ENCODE measurements around the gene MAFG.

MAFG gene

GRCh38 chr17:81968850-81969812 is 41.6 kb upstream of the MAFG start:
- no peak for ATAC-seq
- TF ChIP-seq, protein P1, sequence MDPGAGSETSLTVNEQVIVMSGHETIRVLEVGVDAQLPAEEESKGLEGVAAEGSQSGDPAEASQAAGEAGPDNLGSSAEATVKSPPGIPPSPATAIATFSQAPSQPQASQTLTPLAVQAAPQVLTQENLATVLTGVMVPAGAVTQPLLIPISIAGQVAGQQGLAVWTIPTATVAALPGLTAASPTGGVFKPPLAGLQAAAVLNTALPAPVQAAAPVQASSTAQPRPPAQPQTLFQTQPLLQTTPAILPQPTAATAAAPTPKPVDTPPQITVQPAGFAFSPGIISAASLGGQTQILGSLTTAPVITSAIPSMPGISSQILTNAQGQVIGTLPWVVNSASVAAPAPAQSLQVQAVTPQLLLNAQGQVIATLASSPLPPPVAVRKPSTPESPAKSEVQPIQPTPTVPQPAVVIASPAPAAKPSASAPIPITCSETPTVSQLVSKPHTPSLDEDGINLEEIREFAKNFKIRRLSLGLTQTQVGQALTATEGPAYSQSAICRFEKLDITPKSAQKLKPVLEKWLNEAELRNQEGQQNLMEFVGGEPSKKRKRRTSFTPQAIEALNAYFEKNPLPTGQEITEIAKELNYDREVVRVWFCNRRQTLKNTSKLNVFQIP (CRISPR knock-in tag; IDR thresholded peaks at IDR 0.05; ENCODE audit: borderline replicate concordance, low read depth): no peak
- TF ChIP-seq, protein P2, sequence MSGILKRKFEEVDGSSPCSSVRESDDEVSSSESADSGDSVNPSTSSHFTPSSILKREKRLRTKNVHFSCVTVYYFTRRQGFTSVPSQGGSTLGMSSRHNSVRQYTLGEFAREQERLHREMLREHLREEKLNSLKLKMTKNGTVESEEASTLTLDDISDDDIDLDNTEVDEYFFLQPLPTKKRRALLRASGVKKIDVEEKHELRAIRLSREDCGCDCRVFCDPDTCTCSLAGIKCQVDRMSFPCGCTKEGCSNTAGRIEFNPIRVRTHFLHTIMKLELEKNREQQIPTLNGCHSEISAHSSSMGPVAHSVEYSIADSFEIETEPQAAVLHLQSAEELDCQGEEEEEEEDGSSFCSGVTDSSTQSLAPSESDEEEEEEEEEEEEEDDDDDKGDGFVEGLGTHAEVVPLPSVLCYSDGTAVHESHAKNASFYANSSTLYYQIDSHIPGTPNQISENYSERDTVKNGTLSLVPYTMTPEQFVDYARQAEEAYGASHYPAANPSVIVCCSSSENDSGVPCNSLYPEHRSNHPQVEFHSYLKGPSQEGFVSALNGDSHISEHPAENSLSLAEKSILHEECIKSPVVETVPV (CRISPR knock-in tag; IDR thresholded peaks at IDR 0.05): no peak
- TF ChIP-seq ESRRG (CRISPR knock-in tag; IDR thresholded peaks at IDR 0.05) (no peak), CREB5 (CRISPR knock-in tag; IDR thresholded peaks at IDR 0.05; ENCODE audit: low read depth) (no peak), ZFP30 (CRISPR knock-in tag; IDR thresholded peaks at IDR 0.05) (no peak), OSR1 (CRISPR knock-in tag; IDR thresholded peaks at IDR 0.05) (no peak), GLIS3 (CRISPR knock-in tag; IDR thresholded peaks at IDR 0.05) (no peak), ZC3H10 (CRISPR knock-in tag; IDR thresholded peaks at IDR 0.05) (no peak), BACH2 (CRISPR knock-in tag; IDR thresholded peaks at IDR 0.05; ENCODE audit: borderline replicate concordance) (no peak), ZNF565 (CRISPR knock-in tag; conservative IDR thresholded peaks at IDR 0.05; ENCODE audit: low read depth) (no peak), RARB (CRISPR knock-in tag; IDR thresholded peaks at IDR 0.05) (no peak), TOX (CRISPR knock-in tag; IDR thresholded peaks at IDR 0.05; ENCODE audit: borderline replicate concordance) (no peak), CSDC2 (CRISPR knock-in tag; IDR thresholded peaks at IDR 0.05) (no peak)

DNA sequence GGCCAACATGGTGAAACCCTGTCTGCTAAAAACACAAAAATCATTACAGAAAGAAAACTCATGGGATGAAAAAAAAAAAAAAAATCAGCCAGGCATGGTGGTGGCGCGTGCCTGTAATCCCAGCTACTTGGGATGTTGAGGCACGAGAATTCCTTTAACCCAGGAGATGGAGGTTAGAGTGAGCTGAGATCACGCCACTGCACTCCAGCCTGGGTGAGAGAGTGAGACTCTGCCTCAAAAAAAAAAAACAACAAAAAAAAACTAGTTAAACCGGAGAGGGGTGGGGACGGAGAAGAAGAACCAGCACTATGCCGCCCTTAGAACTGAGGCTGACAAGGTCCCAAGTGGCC is 40.8 kb upstream of the MAFG start:
- TF ChIP-seq, protein P3, sequence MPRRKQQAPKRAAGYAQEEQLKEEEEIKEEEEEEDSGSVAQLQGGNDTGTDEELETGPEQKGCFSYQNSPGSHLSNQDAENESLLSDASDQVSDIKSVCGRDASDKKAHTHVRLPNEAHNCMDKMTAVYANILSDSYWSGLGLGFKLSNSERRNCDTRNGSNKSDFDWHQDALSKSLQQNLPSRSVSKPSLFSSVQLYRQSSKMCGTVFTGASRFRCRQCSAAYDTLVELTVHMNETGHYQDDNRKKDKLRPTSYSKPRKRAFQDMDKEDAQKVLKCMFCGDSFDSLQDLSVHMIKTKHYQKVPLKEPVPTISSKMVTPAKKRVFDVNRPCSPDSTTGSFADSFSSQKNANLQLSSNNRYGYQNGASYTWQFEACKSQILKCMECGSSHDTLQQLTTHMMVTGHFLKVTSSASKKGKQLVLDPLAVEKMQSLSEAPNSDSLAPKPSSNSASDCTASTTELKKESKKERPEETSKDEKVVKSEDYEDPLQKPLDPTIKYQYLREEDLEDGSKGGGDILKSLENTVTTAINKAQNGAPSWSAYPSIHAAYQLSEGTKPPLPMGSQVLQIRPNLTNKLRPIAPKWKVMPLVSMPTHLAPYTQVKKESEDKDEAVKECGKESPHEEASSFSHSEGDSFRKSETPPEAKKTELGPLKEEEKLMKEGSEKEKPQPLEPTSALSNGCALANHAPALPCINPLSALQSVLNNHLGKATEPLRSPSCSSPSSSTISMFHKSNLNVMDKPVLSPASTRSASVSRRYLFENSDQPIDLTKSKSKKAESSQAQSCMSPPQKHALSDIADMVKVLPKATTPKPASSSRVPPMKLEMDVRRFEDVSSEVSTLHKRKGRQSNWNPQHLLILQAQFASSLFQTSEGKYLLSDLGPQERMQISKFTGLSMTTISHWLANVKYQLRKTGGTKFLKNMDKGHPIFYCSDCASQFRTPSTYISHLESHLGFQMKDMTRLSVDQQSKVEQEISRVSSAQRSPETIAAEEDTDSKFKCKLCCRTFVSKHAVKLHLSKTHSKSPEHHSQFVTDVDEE (CRISPR knock-in tag; IDR thresholded peaks at IDR 0.05): no peak
- TF ChIP-seq ZNF8 (CRISPR knock-in tag; IDR thresholded peaks at IDR 0.05): no peak
- TF ChIP-seq, protein P2 (CRISPR knock-in tag; IDR thresholded peaks at IDR 0.05): no peak
- no peak for ATAC-seq

- peak; percentile 45; the same call in 1 of the 2 replicates for TF ChIP-seq TCF4 (CRISPR knock-in tag; IDR thresholded peaks at IDR 0.05; ENCODE audit: borderline replicate concordance)
- TF ChIP-seq ZNF70 (CRISPR knock-in tag; IDR thresholded peaks at IDR 0.05): 0 out of 2 replicates have a peak, but pooled peaks have one; percentile 28
- no peak for TF ChIP-seq CSDC2 (CRISPR knock-in tag; IDR thresholded peaks at IDR 0.05)
- peak; percentile 79 for ATAC-seq
These were observed 40.2 kb upstream of the MAFG start for GRCh38 chr17:81967533-81968395.

- peak; percentile 8; the same call in 2 of the 3 replicates for ATAC-seq
- no peak for TF ChIP-seq ARNTL (CRISPR knock-in tag; IDR thresholded peaks at IDR 0.05; ENCODE audit: borderline replicate concordance, low read depth)
- TF ChIP-seq ZFP30 (CRISPR knock-in tag; IDR thresholded peaks at IDR 0.05): no peak
- no peak for TF ChIP-seq ZNF565 (CRISPR knock-in tag; conservative IDR thresholded peaks at IDR 0.05; ENCODE audit: low read depth)
- TF ChIP-seq SNAI2 (CRISPR knock-in tag; IDR thresholded peaks at IDR 0.05): no peak
- TF ChIP-seq ZNF70 (CRISPR knock-in tag; IDR thresholded peaks at IDR 0.05): no peak
- no peak for TF ChIP-seq BACH2 (CRISPR knock-in tag; IDR thresholded peaks at IDR 0.05; ENCODE audit: borderline replicate concordance)
- TF ChIP-seq, protein P4, sequence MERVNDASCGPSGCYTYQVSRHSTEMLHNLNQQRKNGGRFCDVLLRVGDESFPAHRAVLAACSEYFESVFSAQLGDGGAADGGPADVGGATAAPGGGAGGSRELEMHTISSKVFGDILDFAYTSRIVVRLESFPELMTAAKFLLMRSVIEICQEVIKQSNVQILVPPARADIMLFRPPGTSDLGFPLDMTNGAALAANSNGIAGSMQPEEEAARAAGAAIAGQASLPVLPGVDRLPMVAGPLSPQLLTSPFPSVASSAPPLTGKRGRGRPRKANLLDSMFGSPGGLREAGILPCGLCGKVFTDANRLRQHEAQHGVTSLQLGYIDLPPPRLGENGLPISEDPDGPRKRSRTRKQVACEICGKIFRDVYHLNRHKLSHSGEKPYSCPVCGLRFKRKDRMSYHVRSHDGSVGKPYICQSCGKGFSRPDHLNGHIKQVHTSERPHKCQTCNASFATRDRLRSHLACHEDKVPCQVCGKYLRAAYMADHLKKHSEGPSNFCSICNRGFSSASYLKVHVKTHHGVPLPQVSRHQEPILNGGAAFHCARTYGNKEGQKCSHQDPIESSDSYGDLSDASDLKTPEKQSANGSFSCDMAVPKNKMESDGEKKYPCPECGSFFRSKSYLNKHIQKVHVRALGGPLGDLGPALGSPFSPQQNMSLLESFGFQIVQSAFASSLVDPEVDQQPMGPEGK (CRISPR knock-in tag; IDR thresholded peaks at IDR 0.05; ENCODE audit: borderline replicate concordance): no peak
- TF ChIP-seq ZFP3 (CRISPR knock-in tag; IDR thresholded peaks at IDR 0.05): no peak
- TF ChIP-seq ISL1 (CRISPR knock-in tag; IDR thresholded peaks at IDR 0.05): no peak
- no peak for TF ChIP-seq ESRRG (CRISPR knock-in tag; IDR thresholded peaks at IDR 0.05)
- TF ChIP-seq TCF4 (CRISPR knock-in tag; IDR thresholded peaks at IDR 0.05; ENCODE audit: borderline replicate concordance): no peak
- no peak for TF ChIP-seq OSR1 (CRISPR knock-in tag; IDR thresholded peaks at IDR 0.05)
- TF ChIP-seq GLIS3 (CRISPR knock-in tag; IDR thresholded peaks at IDR 0.05): no peak
- no peak for TF ChIP-seq ZNF8 (CRISPR knock-in tag; IDR thresholded peaks at IDR 0.05)
- TF ChIP-seq TOX (CRISPR knock-in tag; IDR thresholded peaks at IDR 0.05; ENCODE audit: borderline replicate concordance): no peak
- TF ChIP-seq PPARA (CRISPR knock-in tag; IDR thresholded peaks at IDR 0.05; ENCODE audit: borderline replicate concordance): no peak
- TF ChIP-seq ZC3H10 (CRISPR knock-in tag; IDR thresholded peaks at IDR 0.05): no peak
These were observed 39.7 kb upstream of the MAFG start for GRCh38 chr17:81967244-81967532.
